SK-N-SH treated with all-trans-retinoic acid at 6 μM for 48 hours (cell line): ENCODE measurements around the gene RPE65.

Experiments used
- ATAC-seq: fragments of 200-7000 bp; cut with Tn5 transposase; 3 replicates; pipeline ENCODE4 v1.9.1; 2020; ENCODE audit warnings: mild to moderate bottlenecking, moderate library complexity
- BACH2 ChIP-seq: fragments of 250-450 bp; sonication (Bioruptor Pico); IDR thresholded peaks from 2 replicates; pipeline ENCODE4 v1.9.0; 2021; ENCODE audit warnings: mild to moderate bottlenecking, borderline replicate concordance
- CREB5 ChIP-seq: fragments of 250-450 bp; sonication (Bioruptor Pico); IDR thresholded peaks from 2 replicates; pipeline ENCODE4 v1.5.1; 2020; ENCODE audit warnings: low read depth, mild to moderate bottlenecking, moderate library complexity
- CSDC2 ChIP-seq: fragments of 250-450 bp; sonication (Bioruptor Pico); IDR thresholded peaks from 2 replicates; pipeline ENCODE4 v1.5.0; 2020; ENCODE audit warnings: mild to moderate bottlenecking, moderate library complexity
- CSRNP3 ChIP-seq: fragments of 250-450 bp; sonication (Bioruptor Pico); IDR thresholded peaks from 2 replicates; pipeline ENCODE4 v1.5.1; 2021; ENCODE audit warnings: mild to moderate bottlenecking, moderate library complexity
- ISL1 ChIP-seq: fragments of 250-450 bp; sonication (Bioruptor Pico); IDR thresholded peaks from 2 replicates; pipeline ENCODE4 v2.1.2; 2022; ENCODE audit warnings: mild to moderate bottlenecking, moderate library complexity
- OSR1 ChIP-seq: fragments of 250-450 bp; sonication (Bioruptor Pico); IDR thresholded peaks from 2 replicates; pipeline ENCODE4 v1.8.0; 2022; ENCODE audit warnings: moderate library complexity, mild to moderate bottlenecking, inconsistent platforms
- PATZ1 ChIP-seq: fragments of 250-450 bp; sonication (Bioruptor Pico); IDR thresholded peaks from 2 replicates; pipeline ENCODE4 v1.8.0; 2020; ENCODE audit warnings: mild to moderate bottlenecking, moderate library complexity, borderline replicate concordance
- POU6F1 ChIP-seq: fragments of 250-450 bp; sonication (Bioruptor Pico); IDR thresholded peaks from 2 replicates; pipeline ENCODE4 v1.8.0; 2021; ENCODE audit warnings: low read depth, mild to moderate bottlenecking, moderate library complexity, borderline replicate concordance
- TCF4 ChIP-seq: fragments of 250-450 bp; sonication (Bioruptor Pico); IDR thresholded peaks from 2 replicates; pipeline ENCODE4 v1.8.0; 2021; ENCODE audit warnings: mild to moderate bottlenecking, moderate library complexity, borderline replicate concordance
- TOX ChIP-seq: fragments of 250-450 bp; sonication (Bioruptor Pico); IDR thresholded peaks from 2 replicates; pipeline ENCODE4 v1.8.0; 2021; ENCODE audit warnings: mild to moderate bottlenecking, moderate library complexity, borderline replicate concordance
- TSHZ2 ChIP-seq: fragments of 250-450 bp; sonication (Bioruptor Pico); IDR thresholded peaks from 2 replicates; pipeline ENCODE4 v1.5.0; 2020; ENCODE audit warnings: mild to moderate bottlenecking, moderate library complexity
- ZFP3 ChIP-seq: fragments of 250-450 bp; sonication (Bioruptor Pico); IDR thresholded peaks from 2 replicates; pipeline ENCODE4 v1.5.0; 2020; ENCODE audit warnings: mild to moderate bottlenecking, moderate library complexity
- ZFP30 ChIP-seq: fragments of 450-650 bp; formaldehyde crosslinking; IDR thresholded peaks from 2 replicates; pipeline ENCODE4 v1.5.0; 2022; ENCODE audit warnings: mild to moderate bottlenecking, moderate library complexity
- ZNF565 ChIP-seq: fragments of 450-650 bp; formaldehyde crosslinking; conservative IDR thresholded peaks from 2 replicates; pipeline ENCODE4 v1.5.0; 2020; ENCODE audit warnings: low read depth, mild to moderate bottlenecking, moderate library complexity

RPE65 gene

GRCh38 chr1:68470388-68470970 is 20.7 kb upstream of the RPE65 start:
- ATAC-seq, result peak; percentile 77
- no peak for TF ChIP-seq CSRNP3
- TF ChIP-seq CREB5 (CRISPR knock-in tag), result no peak
- TF ChIP-seq TCF4 (CRISPR knock-in tag), result no peak
- no peak for TF ChIP-seq BACH2 (CRISPR knock-in tag)
- TF ChIP-seq ZFP30 (CRISPR knock-in tag), result no peak
- no peak for TF ChIP-seq ZNF565 (CRISPR knock-in tag)
- TF ChIP-seq TOX (CRISPR knock-in tag), result no peak
- TF ChIP-seq CSDC2 (CRISPR knock-in tag), result no peak
- TF ChIP-seq POU6F1 (CRISPR knock-in tag), result no peak
- TF ChIP-seq ZFP3 (CRISPR knock-in tag), result no peak
- TF ChIP-seq, all 23 proteins: peak for 0

- TF ChIP-seq OSR1 (CRISPR knock-in tag), result no peak
- ATAC-seq, result no peak
These were observed 15.1 kb upstream of the RPE65 start for GRCh38 chr1:68464891-68465290.

- ATAC-seq, result no peak
These were observed 11.2 kb upstream of the RPE65 start for GRCh38 chr1:68460935-68461334.

More at GRCh38 chr1:68460935-68461334, 11.2 kb upstream of the RPE65 start:
- TF ChIP-seq TCF4 (CRISPR knock-in tag) (no peak), TSHZ2 (no peak), ZNF565 (CRISPR knock-in tag) (no peak), CSDC2 (CRISPR knock-in tag) (no peak), ISL1 (CRISPR knock-in tag) (no peak), CREB5 (CRISPR knock-in tag) (no peak), PATZ1 (no peak)
